ENCODE results near the gene JSRP1. TPM values are rescaled to one million over a fixed set of nuclear protein-coding genes. Genes with fewer than 3 reads are reported as not detected.

Gene JSRP1
- total and polyA plus RNA-seq, 8 donors: 0.20 to 1.1 (median 0.53) TPM; not detected in 1

DNA sequence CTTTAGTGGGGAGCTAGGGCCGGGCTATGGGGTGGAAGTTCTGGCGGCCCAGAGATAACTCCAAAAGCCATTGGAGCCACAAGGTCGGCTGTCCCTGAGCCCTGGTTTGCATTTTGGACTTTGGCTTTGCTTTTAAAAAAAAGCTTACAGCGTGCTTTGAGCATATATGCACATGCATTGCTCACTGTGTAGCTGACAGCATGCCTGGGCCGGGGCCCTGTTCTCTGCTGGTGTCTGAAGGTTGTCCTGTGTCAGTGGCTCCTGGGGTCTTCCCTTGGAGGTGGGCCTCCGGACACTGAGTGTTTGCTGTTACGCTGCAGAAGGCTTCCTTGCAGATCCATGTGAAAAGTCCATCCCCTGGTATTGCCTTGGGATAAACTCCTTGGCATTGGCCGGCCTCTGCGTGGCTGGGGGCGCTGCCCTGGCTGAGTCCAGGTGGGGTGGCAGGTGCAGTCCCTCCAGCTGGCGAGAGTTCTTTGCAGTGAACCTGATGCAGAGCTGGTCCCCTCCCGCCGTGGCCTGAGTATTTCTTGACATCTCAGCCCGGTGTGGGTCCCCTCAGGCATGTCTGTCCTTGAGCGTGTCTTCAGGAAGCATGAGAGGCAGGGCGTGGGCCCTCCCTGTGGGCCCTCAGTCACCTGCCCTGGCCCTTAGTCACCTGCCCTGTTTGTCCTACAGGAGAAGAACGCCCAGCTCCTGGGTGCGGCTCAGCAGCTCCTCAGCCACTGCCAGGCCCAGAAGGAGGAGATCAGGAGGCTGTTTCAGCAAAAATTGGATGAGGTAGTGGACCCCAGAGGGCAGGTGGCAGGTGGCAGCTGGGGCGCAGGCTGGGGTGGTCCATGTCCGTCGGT is 43.1 kb downstream of the JSRP1 start:
- Histone ChIP-seq H3K27ac (peak overlapping the region in 1 of 2 donors; percentile 11), H3K4me1 (peaks cover 0 to 20% of the 10 kb centered on the region in 2 donors), H3K36me3 (peaks cover 0 to 100% of the 10 kb centered on the region in 2 donors), H3K4me3 (no peak overlapping the region), H3K9me3 (no peaks in the 10 kb centered on the region), H3K27me3 (no peaks in the 10 kb centered on the region)
- DNase-seq: peak in 1 of 4 donors; percentile 59
- intact Hi-C loops (cut with DNase I): no loop called here
- ATAC-seq: peak; percentile 86
- no peak for TF ChIP-seq CTCF (IDR thresholded peaks at IDR 0.05)

DNA sequence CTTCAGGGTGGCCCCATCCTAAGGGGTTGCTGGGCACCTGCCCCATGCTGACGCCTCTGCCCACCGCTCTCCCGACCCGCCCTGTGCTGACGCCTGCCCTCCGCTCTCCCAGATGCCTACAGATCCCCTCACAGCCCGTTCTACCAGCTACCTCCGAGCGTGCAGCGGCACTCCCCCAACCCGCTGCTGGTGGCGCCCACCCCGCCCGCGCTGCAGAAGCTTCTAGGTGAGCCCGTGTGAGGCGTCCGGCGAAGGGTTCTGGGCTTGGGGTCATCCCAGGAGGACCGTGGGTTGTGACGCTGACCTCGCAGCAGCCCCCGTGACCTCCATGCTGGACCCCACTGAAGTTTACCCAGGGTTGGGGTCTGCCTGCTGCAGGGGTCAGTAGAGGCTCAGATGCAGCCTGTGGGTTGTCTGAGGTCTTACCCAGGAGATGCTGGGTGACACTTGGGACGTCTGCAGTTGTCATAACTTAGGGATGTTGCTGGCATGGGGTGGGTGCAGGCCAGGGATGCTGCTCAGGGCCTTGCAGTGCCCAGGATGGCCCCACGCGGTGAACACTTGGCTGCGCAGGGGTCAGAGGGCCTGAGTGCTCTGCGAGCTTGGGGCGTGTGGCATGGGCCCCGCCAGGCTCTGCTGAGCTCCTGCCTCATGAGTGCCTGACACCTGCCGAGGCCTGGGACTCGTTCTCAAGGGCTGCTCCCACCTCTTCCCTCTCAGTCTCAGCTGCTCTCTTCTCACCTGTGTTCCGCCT is 45.1 kb downstream of the JSRP1 start:
- no peak overlapping the region for H3K27ac ChIP-seq
- peaks cover 0 to 22% of the 10 kb centered on the region in 2 donors for H3K4me1 ChIP-seq

GRCh38 chr19:2210206-2210605 is 46.0 kb downstream of the JSRP1 start:
- Histone ChIP-seq H3K36me3 (peaks cover 0 to 100% of the 10 kb centered on the region in 2 donors), H3K27ac (no peak overlapping the region), H3K27me3 (no peaks in the 10 kb centered on the region), H3K9me3 (no peaks in the 10 kb centered on the region), H3K4me1 (peaks cover 0 to 22% of the 10 kb centered on the region in 2 donors), H3K4me3 (no peak overlapping the region)
- no peak for TF ChIP-seq CTCF (IDR thresholded peaks at IDR 0.05)
- ATAC-seq (no peak), DNase-seq (no peak)
- intact Hi-C loops (cut with DNase I): no loop called here

More for the DNA sequence above, 45.1 kb downstream of the JSRP1 start:
- H3K9me3 ChIP-seq: no peaks in the 10 kb centered on the region
- no peak for TF ChIP-seq CTCF (IDR thresholded peaks at IDR 0.05)
- no peak overlapping the region for H3K4me3 ChIP-seq
- ATAC-seq (no peak), DNase-seq (no peak)
- H3K36me3 ChIP-seq: peaks cover 0 to 100% of the 10 kb centered on the region in 2 donors
- no peaks in the 10 kb centered on the region for H3K27me3 ChIP-seq
- intact Hi-C loops (cut with DNase I): no loop called here

GRCh38 chr19:2209408-2209807 is 46.8 kb downstream of the JSRP1 start:
- peaks cover 0 to 97% of the 10 kb centered on the region in 2 donors for H3K36me3 ChIP-seq
- H3K9me3 ChIP-seq: no peaks in the 10 kb centered on the region
- no peak overlapping the region for H3K27ac ChIP-seq
- no peak for DNase-seq
- intact Hi-C loops (cut with DNase I): no loop called here
- TF ChIP-seq CTCF (IDR thresholded peaks at IDR 0.05): no peak
- H3K4me3 ChIP-seq: no peak overlapping the region
- H3K27me3 ChIP-seq: no peaks in the 10 kb centered on the region
- ATAC-seq: no peak
- H3K4me1 ChIP-seq: peaks cover 0 to 22% of the 10 kb centered on the region in 2 donors

DNA sequence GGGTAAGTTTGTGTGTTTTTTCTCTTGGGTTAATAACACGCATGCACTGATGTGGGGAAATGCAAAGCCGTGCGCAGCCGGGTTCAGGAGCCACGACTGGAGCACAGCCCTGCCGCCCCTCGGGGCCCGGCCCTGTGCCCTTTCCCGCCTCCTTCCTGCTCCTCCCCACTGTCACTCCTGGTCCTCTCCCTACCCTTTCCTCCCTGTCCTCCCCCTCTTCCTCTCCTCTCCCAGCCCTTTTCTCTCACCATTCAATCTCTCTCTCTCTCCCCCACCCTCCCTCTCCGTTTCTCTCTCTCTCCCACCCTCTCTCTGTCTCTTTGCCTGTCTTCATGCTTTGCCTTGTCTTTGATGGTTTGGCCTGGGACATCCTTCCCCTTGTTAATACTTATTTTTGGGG is 47.2 kb downstream of the JSRP1 start:
- H3K27ac ChIP-seq: peak overlapping the region in 1 of 2 donors; percentile 41
- H3K36me3 ChIP-seq: peaks cover 0 to 93% of the 10 kb centered on the region in 2 donors
- no peak for TF ChIP-seq CTCF (IDR thresholded peaks at IDR 0.05)
- H3K4me3 ChIP-seq: no peak overlapping the region
- DNase-seq (no peak), ATAC-seq (no peak)
- H3K4me1 ChIP-seq: peaks cover 0 to 22% of the 10 kb centered on the region in 2 donors
- H3K27me3 ChIP-seq: no peaks in the 10 kb centered on the region
- intact Hi-C loops (cut with DNase I): no loop called here
- H3K9me3 ChIP-seq: no peaks in the 10 kb centered on the region
